ENCODE data around the gene ACSF2. TPM values are rescaled to one million over a fixed set of nuclear protein-coding genes. Genes with fewer than 3 reads are reported as not detected.
"Not testable (repeated sequence)": the region's sequence is repeated elsewhere in the genome, so short reads cannot be mapped to it uniquely, and the experiment has no call there.

The ACSF2 gene
- polyA plus RNA-seq, 1 donor: 62.3 TPM

GRCh38 chr17:50412188-50412732 lies 13.8 kb upstream of the ACSF2 start:
- no peak for DNase-seq (ENCODE audit: low read depth)

GRCh38 chr17:50414808-50415207 lies 11.2 kb upstream of the ACSF2 start:
- no peak for DNase-seq (ENCODE audit: low read depth)

- DNase-seq (ENCODE audit: low read depth): not testable (repeated sequence)
Observed at GRCh38 chr17:50419577-50419976, 6.4 kb upstream of the ACSF2 start.

- no peak for DNase-seq (ENCODE audit: low read depth)
Observed at GRCh38 chr17:50420419-50421112, 5.5 kb upstream of the ACSF2 start.

GRCh38 chr17:50421308-50422051 lies 4.5 kb upstream of the ACSF2 start:
- DNase-seq (ENCODE audit: low read depth): no peak

GRCh38 chr17:50422738-50423137 lies 3.3 kb upstream of the ACSF2 start:
- DNase-seq (ENCODE audit: low read depth): no peak

- DNase-seq (ENCODE audit: low read depth): no peak
Observed at GRCh38 chr17:50423553-50424159, 2.4 kb upstream of the ACSF2 start.

GRCh38 chr17:50424246-50424995 lies 1.6 kb upstream of the ACSF2 start:
- DNase-seq (ENCODE audit: low read depth): no peak

GRCh38 chr17:50424996-50425681 lies 879 bp upstream of the ACSF2 start:
- DNase-seq (ENCODE audit: low read depth): no peak

GRCh38 chr17:50426472-50426782 lies 409 bp downstream of the ACSF2 start:
- DNase-seq (ENCODE audit: low read depth): no peak

GRCh38 chr17:50426814-50427787 lies 1.1 kb downstream of the ACSF2 start:
- DNase-seq (ENCODE audit: low read depth): no peak

- not testable (repeated sequence) for DNase-seq (ENCODE audit: low read depth)
Observed at GRCh38 chr17:50428126-50428525, 2.1 kb downstream of the ACSF2 start.

GRCh38 chr17:50428831-50429424 lies 2.9 kb downstream of the ACSF2 start:
- DNase-seq (ENCODE audit: low read depth): no peak

GRCh38 chr17:50429793-50430192 lies 3.8 kb downstream of the ACSF2 start:
- DNase-seq (ENCODE audit: low read depth): no peak

- no peak for DNase-seq (ENCODE audit: low read depth)
Observed at GRCh38 chr17:50430821-50431618, 5.0 kb downstream of the ACSF2 start.

GRCh38 chr17:50432125-50432762 lies 6.2 kb downstream of the ACSF2 start:
- no peak for DNase-seq (ENCODE audit: low read depth)

GRCh38 chr17:50437409-50437808 lies 11.4 kb downstream of the ACSF2 start:
- DNase-seq (ENCODE audit: low read depth): no peak

GRCh38 chr17:50439008-50439407 lies 13.0 kb downstream of the ACSF2 start:
- no peak for DNase-seq (ENCODE audit: low read depth)

All from forelimb muscle (tissue), 1 donor.